KMS-11 (cell line): Measurements from ENCODE around the gene KCNJ4.

Experiments
- H2AFZ ChIP-seq: fragments of 200-600 bp; sonication (generic); 2 replicates; pipeline ENCODE4 v1.6.1; 2016; ENCODE audit warnings: antibody characterized with exemption, mixed run types, low read depth
- H3K27ac ChIP-seq: fragments of 200-600 bp; sonication (generic); 2 replicates; pipeline ENCODE4 v1.6.1; 2016; ENCODE audit warnings: mild to moderate bottlenecking, mixed run types
- H3K27me3 ChIP-seq: fragments of 200-600 bp; sonication (generic); 2 replicates; pipeline ENCODE4 v1.6.1; 2017; ENCODE audit warnings: mild to moderate bottlenecking, low read depth, mixed run types, moderate library complexity; ENCODE audit not compliant: insufficient read depth
- H3K36me3 ChIP-seq: fragments of 200-600 bp; sonication (generic); 2 replicates; pipeline ENCODE4 v1.6.1; 2017; ENCODE audit warnings: mild to moderate bottlenecking, mixed run types; ENCODE audit not compliant: insufficient read depth
- H3K4me1 ChIP-seq: fragments of 200-600 bp; sonication (generic); 2 replicates; pipeline ENCODE4 v1.6.1; 2016; ENCODE audit warnings: mild to moderate bottlenecking, low read depth, mixed run types; ENCODE audit not compliant: poor library complexity, severe bottlenecking
- H3K4me2 ChIP-seq: fragments of 200-600 bp; sonication (generic); 2 replicates; pipeline ENCODE4 v1.7.0; 2016; ENCODE audit warnings: mild to moderate bottlenecking, mixed run types
- H3K4me3 ChIP-seq: fragments of 200-600 bp; sonication (generic); IDR thresholded peaks from 2 replicates; pipeline ENCODE4 v1.6.1; 2017; ENCODE audit warnings: low read depth, low read length, mixed read lengths; ENCODE audit not compliant: insufficient read depth
- H3K79me2 ChIP-seq: fragments of 200-600 bp; sonication (generic); 2 replicates; pipeline ENCODE4 v1.6.1; 2016; ENCODE audit warnings: low read depth, mixed run types; ENCODE audit not compliant: insufficient read depth
- H3K9ac ChIP-seq: fragments of 200-600 bp; sonication (generic); 2 replicates; pipeline ENCODE4 v1.6.1; 2016; ENCODE audit warnings: mild to moderate bottlenecking, mixed run types
- H4K20me1 ChIP-seq: fragments of 200-600 bp; sonication (generic); 2 replicates; pipeline ENCODE4 v1.6.1; 2016; ENCODE audit warnings: mild to moderate bottlenecking, mixed run types; ENCODE audit not compliant: insufficient read depth
- TF ChIP-seq, protein P1 (sequence below): fragments of 200-600 bp; sonication (generic); conservative IDR thresholded peaks from 2 replicates; pipeline ENCODE4 v1.6.1; 2017; ENCODE audit warnings: low read depth, mild to moderate bottlenecking, antibody characterized with exemption, low read length, moderate library complexity, mixed read lengths

KCNJ4 gene

GRCh38 chr22:38442967-38443627, 11.9 kb downstream of the KCNJ4 start:
- Histone ChIP-seq H3K36me3 (no peaks in the 10 kb centered on the region), H2AFZ (no peak overlapping the region), H3K4me1 (no peaks in the 10 kb centered on the region), H3K79me2 (no peaks in the 10 kb centered on the region), H3K4me3 (no peak overlapping the region), H3K4me2 (no peak overlapping the region), H3K27ac (no peak overlapping the region), H3K27me3 (peaks cover 8% of the 10 kb centered on the region; the same call in 1 of the 2 replicates), H4K20me1 (no peaks in the 10 kb centered on the region), H3K9ac (no peak overlapping the region)
- TF ChIP-seq, protein P1, sequence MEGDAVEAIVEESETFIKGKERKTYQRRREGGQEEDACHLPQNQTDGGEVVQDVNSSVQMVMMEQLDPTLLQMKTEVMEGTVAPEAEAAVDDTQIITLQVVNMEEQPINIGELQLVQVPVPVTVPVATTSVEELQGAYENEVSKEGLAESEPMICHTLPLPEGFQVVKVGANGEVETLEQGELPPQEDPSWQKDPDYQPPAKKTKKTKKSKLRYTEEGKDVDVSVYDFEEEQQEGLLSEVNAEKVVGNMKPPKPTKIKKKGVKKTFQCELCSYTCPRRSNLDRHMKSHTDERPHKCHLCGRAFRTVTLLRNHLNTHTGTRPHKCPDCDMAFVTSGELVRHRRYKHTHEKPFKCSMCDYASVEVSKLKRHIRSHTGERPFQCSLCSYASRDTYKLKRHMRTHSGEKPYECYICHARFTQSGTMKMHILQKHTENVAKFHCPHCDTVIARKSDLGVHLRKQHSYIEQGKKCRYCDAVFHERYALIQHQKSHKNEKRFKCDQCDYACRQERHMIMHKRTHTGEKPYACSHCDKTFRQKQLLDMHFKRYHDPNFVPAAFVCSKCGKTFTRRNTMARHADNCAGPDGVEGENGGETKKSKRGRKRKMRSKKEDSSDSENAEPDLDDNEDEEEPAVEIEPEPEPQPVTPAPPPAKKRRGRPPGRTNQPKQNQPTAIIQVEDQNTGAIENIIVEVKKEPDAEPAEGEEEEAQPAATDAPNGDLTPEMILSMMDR: no peak

DNA sequence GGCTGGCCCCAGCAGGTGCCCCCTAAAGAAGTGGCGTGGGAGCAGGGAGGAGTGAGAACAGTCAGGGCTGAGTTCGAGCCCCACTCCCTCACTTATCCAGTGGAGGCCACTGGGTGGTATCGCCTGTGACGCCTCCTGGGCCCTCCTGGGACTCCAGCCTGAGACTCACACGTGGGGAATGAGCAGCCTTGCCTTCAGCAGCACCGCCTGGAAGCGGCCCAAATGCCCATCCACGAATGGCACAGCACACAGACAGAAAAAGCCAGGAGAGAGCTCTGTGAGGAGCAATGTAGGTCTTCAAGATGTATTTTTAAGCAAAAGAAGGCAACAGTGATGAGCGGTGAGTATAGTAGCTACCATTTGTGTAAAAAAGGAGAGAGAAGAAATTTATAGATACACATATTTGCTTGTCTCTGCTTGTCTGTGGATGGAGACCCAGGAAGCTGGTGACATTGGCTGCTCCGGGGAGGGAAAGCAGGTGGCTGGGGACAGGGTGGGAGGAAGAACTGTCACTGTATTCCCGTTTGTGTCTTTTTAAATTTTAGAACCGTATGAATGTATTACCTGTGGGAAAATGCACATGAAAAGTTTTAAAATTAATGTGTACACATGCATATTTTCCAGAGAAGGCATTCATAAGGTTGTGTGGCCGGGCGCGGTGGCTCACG, 13.2 kb downstream of the KCNJ4 start:
- no peak overlapping the region for H3K4me3 ChIP-seq
- peaks cover 8% of the 10 kb centered on the region; the same call in 1 of the 2 replicates for H3K27me3 ChIP-seq

GRCh38 chr22:38440747-38441350, 14.2 kb downstream of the KCNJ4 start:
- Histone ChIP-seq H3K4me3 (no peak overlapping the region), H3K4me2 (no peak overlapping the region; the same call in 1 of the 2 replicates), H3K36me3 (no peaks in the 10 kb centered on the region), H2AFZ (no peak overlapping the region), H3K27ac (no peak overlapping the region), H3K4me1 (no peaks in the 10 kb centered on the region), H4K20me1 (no peaks in the 10 kb centered on the region), H3K27me3 (peaks cover 8% of the 10 kb centered on the region; the same call in 1 of the 2 replicates), H3K9ac (no peak overlapping the region), H3K79me2 (no peaks in the 10 kb centered on the region)
- TF ChIP-seq, protein P1: no peak

More for the DNA sequence above, 13.2 kb downstream of the KCNJ4 start:
- H3K27ac ChIP-seq: no peak overlapping the region
- no peak overlapping the region for H3K9ac ChIP-seq
- no peaks in the 10 kb centered on the region for H4K20me1 ChIP-seq
- TF ChIP-seq, protein P1: no peak
- no peaks in the 10 kb centered on the region for H3K36me3 ChIP-seq
- H2AFZ ChIP-seq: no peak overlapping the region
- H3K79me2 ChIP-seq: no peaks in the 10 kb centered on the region
- no peak overlapping the region for H3K4me2 ChIP-seq
- no peaks in the 10 kb centered on the region for H3K4me1 ChIP-seq

DNA sequence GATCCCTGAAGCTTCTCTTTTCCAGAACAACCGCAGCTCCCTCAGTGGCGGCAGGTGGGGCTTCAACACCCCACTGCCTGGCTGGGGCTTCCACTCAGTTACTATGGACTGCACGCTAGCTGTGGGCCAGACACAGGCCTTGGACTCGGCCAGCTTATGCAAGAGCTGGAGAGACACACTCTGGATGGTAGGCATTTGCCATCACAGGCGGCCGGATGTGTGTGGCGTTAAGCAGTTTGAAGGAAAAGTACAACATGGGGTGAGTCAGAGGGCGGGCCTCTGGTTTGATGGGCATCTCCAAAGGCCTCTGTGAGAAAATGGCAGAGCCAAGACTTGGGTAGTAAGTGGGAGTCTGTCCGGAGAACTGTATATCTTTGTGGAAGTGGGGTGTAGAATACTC, 17.6 kb downstream of the KCNJ4 start:
- Histone ChIP-seq H3K4me3 (no peak overlapping the region), H3K9ac (no peak overlapping the region), H3K27me3 (no peaks in the 10 kb centered on the region; the same call in 1 of the 2 replicates), H3K27ac (no peak overlapping the region), H3K4me2 (no peak overlapping the region), H2AFZ (no peak overlapping the region), H3K4me1 (no peaks in the 10 kb centered on the region), H4K20me1 (no peaks in the 10 kb centered on the region), H3K36me3 (no peaks in the 10 kb centered on the region), H3K79me2 (no peaks in the 10 kb centered on the region)
- TF ChIP-seq, protein P1: no peak
